Neutrophil (primary cell): ENCODE results near the gene OR12D2.

ENCODE experiments used
- H3K27ac ChIP-seq: fragments of 200-600 bp; sonication (generic); 2 replicates; pipeline ENCODE4 v1.5.1; 2016; ENCODE audit warnings: mild to moderate bottlenecking, moderate library complexity
- H3K27me3 ChIP-seq: fragments of 200-600 bp; sonication (generic); 2 replicates; pipeline ENCODE4 v1.6.0; 2016; ENCODE audit warnings: mild to moderate bottlenecking
- H3K36me3 ChIP-seq: fragments of 200-600 bp; sonication (generic); 2 replicates; pipeline ENCODE4 v1.5.1; 2017
- H3K4me1 ChIP-seq, 2 experiments: fragments of 200-600 bp in 1 of 2; sonication (generic) in 1 of 2; 1 replicate in 1 of 2; 2 replicates in 1 of 2; pipeline versions ENCODE4 v1.5.1 to v1.6.1; 2013 to 2016; ENCODE audit warnings: low read depth in 1 of 2, low read length in 1 of 2, mild to moderate bottlenecking in 1 of 2, moderate library complexity in 1 of 2; ENCODE audit not compliant: control insufficient read depth in 1 of 2, insufficient read depth in 1 of 2
- H3K4me3 ChIP-seq, 2 experiments: fragments of 200-600 bp in 1 of 2; sonication (generic) in 1 of 2; 1 replicate in 1 of 2; 2 replicates in 1 of 2; pipeline ENCODE4 v1.5.1; 2013 to 2016; ENCODE audit warnings: low read depth in 1 of 2, low read length in 1 of 2, mild to moderate bottlenecking in 1 of 2, moderate library complexity in 1 of 2
- H3K9me3 ChIP-seq: fragments of 200-600 bp; sonication (generic); 2 replicates; pipeline ENCODE4 v1.5.1; 2016
- CTCF ChIP-seq: fragments of 200-600 bp; sonication (generic); IDR thresholded peaks from 2 replicates; pipeline ENCODE4 v1.5.1; 2016; ENCODE audit warnings: antibody characterized with exemption

OR12D2 gene

GRCh38 chr6:29376003-29376402 lies 19.4 kb upstream of the OR12D2 start:
- no peaks in the 10 kb centered on the region for H3K4me1 ChIP-seq
- no peak overlapping the region for H3K27ac ChIP-seq
- no peak overlapping the region for H3K4me3 ChIP-seq
- no peaks in the 10 kb centered on the region for H3K36me3 ChIP-seq
- no peak for TF ChIP-seq CTCF
- H3K9me3 ChIP-seq, result no peaks in the 10 kb centered on the region
- H3K27me3 ChIP-seq, result no peaks in the 10 kb centered on the region

DNA sequence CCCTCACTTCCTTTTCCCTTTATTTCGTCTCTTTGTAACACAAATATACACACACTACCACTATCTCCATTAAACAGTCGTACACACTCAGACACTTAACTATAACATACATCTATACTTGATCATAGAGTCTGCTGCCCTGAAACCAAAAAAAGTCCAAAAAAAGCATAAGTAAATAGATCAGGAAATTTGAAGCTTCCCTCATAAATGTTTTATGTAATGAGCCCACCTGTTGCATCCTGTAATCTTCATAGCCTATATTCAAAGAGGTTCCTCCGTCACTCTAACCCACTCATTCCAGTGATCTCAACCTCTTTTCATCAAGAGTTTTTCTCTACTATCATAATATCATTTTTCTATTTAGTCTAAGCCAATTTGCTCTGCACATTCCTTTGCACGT lies 6.9 kb upstream of the OR12D2 start:
- Histone ChIP-seq H3K27ac (no peak overlapping the region), H3K36me3 (no peaks in the 10 kb centered on the region), H3K4me1 (no peaks in the 10 kb centered on the region), H3K4me3 (no peak overlapping the region), H3K27me3 (no peaks in the 10 kb centered on the region), H3K9me3 (no peaks in the 10 kb centered on the region)
- TF ChIP-seq CTCF, result no peak

- Histone ChIP-seq H3K4me1 (no peaks in the 10 kb centered on the region), H3K4me3 (no peak overlapping the region), H3K36me3 (no peaks in the 10 kb centered on the region), H3K27ac (no peak overlapping the region), H3K9me3 (no peaks in the 10 kb centered on the region), H3K27me3 (no peaks in the 10 kb centered on the region)
- TF ChIP-seq CTCF, result no peak
These were observed 4.1 kb downstream of the OR12D2 start for GRCh38 chr6:29399525-29399924.

DNA sequence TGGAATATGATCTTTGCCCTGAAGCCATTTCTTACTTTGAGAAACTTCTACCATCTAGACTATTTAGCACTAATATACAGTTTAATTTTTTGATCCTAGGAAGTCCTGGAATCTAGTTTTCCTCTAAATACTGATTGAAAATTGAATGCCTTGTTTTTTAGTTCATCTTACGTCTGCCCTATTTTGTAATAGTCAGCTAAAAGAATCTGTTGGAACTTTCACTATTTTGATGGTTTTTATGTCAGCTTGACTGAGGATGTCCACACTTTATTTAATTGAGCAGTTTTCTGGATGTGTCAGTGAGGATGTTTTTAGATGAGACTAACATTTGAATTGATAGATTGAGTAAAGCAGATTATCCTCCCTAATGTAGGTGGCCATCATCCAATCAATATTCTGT lies 8.4 kb downstream of the OR12D2 start:
- no peak for TF ChIP-seq CTCF

DNA sequence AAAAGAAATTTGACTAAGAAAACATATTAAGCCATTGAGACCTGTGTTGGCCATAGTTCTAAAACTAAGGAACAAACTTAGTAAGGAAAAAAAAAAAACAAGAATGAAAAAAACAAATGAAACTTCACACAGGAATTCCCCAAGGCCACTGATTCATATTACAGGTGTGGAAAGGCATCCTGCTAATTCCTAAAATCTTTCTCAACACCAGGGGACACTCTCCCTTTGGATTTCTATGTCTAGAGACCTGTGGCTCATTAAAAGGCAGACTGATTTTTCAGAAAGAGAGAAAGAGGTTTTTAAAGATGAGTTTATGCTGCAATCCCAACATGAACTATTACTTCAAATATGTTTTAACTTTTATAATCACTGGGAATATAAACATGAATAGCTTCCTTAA lies 19.2 kb downstream of the OR12D2 start, which contains the start of gene OR12D1:
Gene OR12D1 (plus strand): TSS at position 341 of the 400 bp plus-strand sequence.
- Histone ChIP-seq H3K9me3 (no peaks in the 10 kb centered on the region), H3K4me1 (no peaks in the 10 kb centered on the region), H3K4me3 (no peak within 1 kb of the TSS), H3K27me3 (peaks cover 3% of the 10 kb centered on the region), H3K27ac (no peak within 1 kb of the TSS), H3K36me3 (no peaks in the 10 kb centered on the region)
- no peak for TF ChIP-seq CTCF

More for the DNA sequence above, 8.4 kb downstream of the OR12D2 start:
- H3K4me3 ChIP-seq, result no peak overlapping the region
- no peaks in the 10 kb centered on the region for H3K9me3 ChIP-seq
- H3K36me3 ChIP-seq, result no peaks in the 10 kb centered on the region
- no peaks in the 10 kb centered on the region for H3K27me3 ChIP-seq
- no peak overlapping the region for H3K27ac ChIP-seq
- H3K4me1 ChIP-seq, result no peaks in the 10 kb centered on the region

GRCh38 chr6:29419516-29419915 lies 24.1 kb downstream of the OR12D2 start:
- no peak overlapping the region for H3K4me3 ChIP-seq
- H3K9me3 ChIP-seq, result no peaks in the 10 kb centered on the region
- H3K27ac ChIP-seq, result no peak overlapping the region
- H3K4me1 ChIP-seq, result no peaks in the 10 kb centered on the region
- no peaks in the 10 kb centered on the region for H3K36me3 ChIP-seq
- peaks cover 3% of the 10 kb centered on the region for H3K27me3 ChIP-seq
- no peak for TF ChIP-seq CTCF
